GM19467 (cell line): ENCODE measurements around the gene F10.

ENCODE experiments used
- ATAC-seq: cut with Tn5 transposase; IDR thresholded peaks from one replicate; pipeline ENCODE4 v1.9.1; 2021; ENCODE audit warnings: mild to moderate bottlenecking, moderate library complexity; ENCODE audit not compliant: unreplicated experiment

The F10 gene

DNA sequence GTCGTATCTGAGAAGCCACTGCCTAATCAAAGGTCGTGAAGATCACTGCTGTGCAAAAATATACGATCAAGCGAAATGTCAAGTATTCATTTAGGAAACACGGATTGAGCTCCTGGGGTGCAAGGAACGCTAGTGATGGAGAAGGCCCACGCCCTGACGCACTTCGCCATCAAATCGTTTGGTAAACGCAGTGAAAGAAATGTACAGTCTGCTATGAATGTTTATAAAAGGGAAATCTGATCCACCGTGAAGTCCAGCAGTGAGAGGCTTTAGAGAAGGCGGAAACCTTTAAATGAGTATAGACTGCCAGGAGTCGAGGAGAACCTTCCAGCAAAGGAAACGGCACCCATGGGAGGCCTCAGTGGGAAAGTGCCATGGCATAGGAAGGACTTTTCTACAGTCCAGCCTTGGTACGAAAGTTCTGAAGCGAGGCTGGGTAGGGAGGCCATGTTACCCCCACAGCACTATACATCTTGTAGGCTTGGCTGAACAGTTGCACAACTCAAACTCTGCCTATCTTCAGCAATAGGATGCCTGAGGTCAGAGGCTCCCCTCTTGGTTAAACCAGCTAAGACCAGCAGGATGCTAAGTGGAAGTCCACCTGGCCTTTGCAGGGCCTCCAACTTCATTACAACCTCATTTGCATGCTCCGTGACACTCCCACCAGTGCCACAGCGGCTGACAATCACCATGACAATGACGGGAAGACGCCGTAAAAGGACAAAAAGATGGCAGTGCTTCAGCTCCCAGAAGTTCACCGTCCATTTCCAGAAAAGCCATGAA, 65.5 kb downstream of the F10 start:
- no peak for ATAC-seq

DNA sequence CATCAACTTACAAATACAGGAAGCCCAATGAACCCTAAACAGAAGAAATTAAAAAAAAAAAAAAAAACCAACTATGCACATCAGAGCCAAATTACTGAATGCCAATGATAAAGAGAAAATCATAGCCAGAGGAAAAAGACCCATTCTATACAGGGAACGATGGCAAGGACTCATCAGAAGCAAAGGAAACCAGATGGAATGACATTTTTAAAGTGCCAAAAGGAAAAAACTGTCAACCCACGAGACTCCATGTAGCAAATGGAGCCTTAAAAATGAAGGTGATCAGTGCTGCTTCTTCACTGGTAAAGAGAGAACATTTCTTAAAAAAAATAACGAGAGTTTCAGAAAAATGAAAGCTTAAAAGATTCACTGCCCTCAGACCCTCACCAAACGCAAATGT, 67.6 kb downstream of the F10 start:
- ATAC-seq: no peak

DNA sequence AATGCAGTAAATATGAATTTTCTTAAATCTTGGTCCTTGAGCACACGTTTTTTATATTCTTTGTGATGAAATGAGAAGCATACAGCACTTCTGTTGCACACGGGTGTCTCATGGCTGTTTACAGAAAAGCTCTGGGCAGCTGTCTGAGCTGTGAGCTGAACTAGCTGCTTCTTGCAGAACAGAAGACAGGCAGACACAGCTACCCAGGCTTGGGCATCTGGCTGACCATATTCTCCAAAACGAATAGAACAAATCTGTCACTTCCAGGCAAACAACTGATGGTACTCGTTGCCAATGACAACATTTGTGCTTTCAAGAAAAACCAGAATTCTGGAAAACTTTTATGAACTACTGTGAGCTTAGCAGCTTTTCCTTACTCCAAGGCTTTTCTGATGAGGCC, 69.7 kb downstream of the F10 start:
- ATAC-seq: no peak

DNA sequence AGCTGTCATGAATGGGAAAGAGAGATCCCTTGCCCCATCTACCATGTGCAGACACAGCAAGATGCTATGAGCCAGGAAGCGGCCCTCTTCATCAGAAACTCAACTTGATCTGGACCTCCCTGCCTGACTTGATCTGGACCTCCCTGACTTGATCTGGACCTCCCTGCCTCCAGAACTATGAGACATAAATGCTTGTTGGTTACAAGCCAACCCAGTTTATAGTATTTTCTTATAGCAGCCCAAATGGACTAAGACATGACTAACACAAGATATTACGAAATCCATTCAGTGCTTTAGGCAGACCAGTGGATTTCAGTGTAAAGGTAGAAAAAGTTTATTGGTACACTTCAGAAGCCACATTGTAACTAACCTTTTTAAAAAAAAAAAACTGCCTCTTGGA, 70.3 kb downstream of the F10 start:
- ATAC-seq: no peak

GRCh38 chr13:113195360-113195759, 72.8 kb downstream of the F10 start:
- ATAC-seq: no peak

DNA sequence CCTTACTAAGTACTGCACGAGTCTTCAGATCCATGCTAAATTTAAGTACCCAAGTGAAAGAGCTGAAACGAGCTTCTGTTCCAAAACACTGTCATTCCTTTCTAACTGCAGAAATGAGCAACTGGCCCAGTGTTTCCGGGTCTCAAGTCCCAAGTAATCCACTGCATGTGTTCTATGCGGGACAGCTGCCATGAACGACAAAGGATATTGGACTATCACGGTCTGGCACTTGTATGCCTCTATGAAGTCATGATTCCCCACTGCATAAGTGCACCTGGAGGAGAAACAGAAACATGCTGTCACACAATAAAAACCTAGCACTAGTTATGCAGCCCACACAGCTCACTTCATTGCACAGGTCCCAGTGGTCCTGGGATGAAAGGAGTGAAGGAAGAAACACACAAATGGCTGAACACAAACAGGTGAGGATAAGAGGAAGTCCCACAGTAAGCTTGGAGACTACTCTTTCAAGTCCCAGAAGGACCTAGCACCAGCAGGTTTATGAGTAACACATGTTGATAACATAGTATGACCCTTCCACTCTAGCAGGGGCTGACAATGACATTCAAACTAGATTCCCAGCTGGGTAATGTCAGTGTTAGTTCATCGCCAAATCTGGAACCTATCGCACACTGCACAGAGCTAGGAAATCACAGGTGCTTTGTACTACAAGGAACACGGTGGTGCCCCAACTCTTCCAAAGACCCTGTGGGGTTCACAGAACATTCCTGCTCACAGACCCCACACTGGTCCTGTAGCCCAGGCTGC, 74.6 kb downstream of the F10 start:
- no peak for ATAC-seq
